Retina (tissue), 1 donor: ENCODE measurements around the gene FREM2.
A peak's percentile ranks its signal among the peaks of the same experiment; 100 is the strongest.

Experiments
- DNase-seq: peaks from one replicate; pipeline ENCODE4 v3.0.0-alpha.2; 2016

The FREM2 gene, protein sequence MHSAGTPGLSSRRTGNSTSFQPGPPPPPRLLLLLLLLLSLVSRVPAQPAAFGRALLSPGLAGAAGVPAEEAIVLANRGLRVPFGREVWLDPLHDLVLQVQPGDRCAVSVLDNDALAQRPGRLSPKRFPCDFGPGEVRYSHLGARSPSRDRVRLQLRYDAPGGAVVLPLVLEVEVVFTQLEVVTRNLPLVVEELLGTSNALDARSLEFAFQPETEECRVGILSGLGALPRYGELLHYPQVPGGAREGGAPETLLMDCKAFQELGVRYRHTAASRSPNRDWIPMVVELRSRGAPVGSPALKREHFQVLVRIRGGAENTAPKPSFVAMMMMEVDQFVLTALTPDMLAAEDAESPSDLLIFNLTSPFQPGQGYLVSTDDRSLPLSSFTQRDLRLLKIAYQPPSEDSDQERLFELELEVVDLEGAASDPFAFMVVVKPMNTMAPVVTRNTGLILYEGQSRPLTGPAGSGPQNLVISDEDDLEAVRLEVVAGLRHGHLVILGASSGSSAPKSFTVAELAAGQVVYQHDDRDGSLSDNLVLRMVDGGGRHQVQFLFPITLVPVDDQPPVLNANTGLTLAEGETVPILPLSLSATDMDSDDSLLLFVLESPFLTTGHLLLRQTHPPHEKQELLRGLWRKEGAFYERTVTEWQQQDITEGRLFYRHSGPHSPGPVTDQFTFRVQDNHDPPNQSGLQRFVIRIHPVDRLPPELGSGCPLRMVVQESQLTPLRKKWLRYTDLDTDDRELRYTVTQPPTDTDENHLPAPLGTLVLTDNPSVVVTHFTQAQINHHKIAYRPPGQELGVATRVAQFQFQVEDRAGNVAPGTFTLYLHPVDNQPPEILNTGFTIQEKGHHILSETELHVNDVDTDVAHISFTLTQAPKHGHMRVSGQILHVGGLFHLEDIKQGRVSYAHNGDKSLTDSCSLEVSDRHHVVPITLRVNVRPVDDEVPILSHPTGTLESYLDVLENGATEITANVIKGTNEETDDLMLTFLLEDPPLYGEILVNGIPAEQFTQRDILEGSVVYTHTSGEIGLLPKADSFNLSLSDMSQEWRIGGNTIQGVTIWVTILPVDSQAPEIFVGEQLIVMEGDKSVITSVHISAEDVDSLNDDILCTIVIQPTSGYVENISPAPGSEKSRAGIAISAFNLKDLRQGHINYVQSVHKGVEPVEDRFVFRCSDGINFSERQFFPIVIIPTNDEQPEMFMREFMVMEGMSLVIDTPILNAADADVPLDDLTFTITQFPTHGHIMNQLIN (N-terminal part only)

GRCh38 chr13:38686577-38687245 is at the start of gene FREM2:
Gene FREM2, plus strand, starts transcription at chr13:38687077. Its CDS starts 268 bp downstream, at chr13:38687345.
- peak; percentile 87 for DNase-seq

GRCh38 chr13:38637576-38637975 is 49.3 kb upstream of the FREM2 start:
- no peak for DNase-seq

- no peak for DNase-seq
Measured at GRCh38 chr13:38641164-38641948, 45.5 kb upstream of the FREM2 start.

- DNase-seq, result no peak
Measured at GRCh38 chr13:38647312-38647711, 39.6 kb upstream of the FREM2 start.

- DNase-seq, result no peak
Measured at GRCh38 chr13:38648912-38649311, 38.0 kb upstream of the FREM2 start.

GRCh38 chr13:38656699-38657098 is 30.2 kb upstream of the FREM2 start:
- DNase-seq, result no peak

- DNase-seq, result no peak
Measured at GRCh38 chr13:38657191-38657590, 29.7 kb upstream of the FREM2 start.

DNA sequence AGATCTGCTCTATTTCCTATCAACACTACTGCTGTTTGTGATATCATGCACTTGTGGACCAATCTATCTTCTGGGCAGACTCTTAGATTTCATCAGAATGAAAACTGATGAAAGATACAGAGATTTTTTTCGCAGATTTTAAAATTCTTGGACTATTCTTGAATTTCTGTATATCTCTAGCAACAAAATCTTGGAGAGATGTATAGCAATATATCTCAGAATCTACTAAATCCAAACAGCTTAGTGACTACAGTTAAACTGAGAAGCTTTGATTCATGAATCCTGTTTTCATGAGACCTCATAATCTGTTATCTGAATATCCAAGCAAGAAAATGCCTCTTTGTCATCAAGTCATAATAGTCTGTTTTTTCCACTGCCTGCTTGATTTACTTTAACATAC is 28.0 kb upstream of the FREM2 start:
- no peak for DNase-seq

- no peak for DNase-seq
Measured at GRCh38 chr13:38661010-38661675, 25.7 kb upstream of the FREM2 start.

DNA sequence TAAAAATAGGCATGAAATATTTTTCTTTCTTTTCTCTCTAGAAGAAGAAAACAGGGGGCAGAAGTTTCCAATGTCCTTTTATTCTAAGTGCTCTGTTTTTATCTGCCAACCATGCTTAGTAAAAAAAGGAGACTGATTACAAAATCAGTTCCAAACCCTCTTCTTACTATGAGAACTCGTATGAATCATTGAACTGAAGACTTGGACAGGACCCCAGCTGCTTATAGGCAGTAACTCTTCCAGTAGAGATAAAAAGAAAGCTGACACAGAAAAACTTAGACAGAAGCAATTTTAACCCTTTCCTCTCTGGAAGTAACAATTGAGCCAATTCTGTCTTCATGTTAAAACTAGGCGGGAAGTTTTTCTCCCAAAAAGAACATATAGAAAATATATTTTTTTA is 24.5 kb upstream of the FREM2 start:
- DNase-seq, result no peak

GRCh38 chr13:38664906-38665305 is 22.0 kb upstream of the FREM2 start:
- no peak for DNase-seq

DNA sequence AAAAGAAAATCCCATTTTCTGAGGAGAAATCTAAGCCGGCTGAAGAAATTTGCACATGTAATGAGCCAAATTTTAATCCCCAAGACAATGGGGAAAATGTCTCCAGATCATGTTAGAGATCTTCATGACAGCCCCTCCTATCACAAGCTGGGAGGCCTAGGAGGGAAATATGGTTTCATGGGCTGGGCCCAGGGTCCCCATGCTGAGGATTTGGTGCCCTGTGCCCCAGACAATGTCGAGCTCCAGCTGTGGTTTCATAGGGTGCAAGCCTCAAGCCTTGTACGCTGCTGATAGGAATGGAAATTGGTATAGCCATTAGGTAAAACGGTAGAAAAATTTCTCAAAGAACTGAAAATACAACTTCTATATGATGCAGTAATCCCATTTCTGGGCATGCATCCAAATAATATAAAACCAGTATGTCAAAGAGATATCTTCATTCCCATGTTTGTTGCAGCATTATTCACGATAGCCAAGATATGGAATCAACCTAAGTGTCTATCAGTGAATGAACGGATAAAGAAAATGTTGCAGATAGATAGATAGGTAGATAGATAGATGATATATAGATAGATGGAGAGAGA is 19.3 kb upstream of the FREM2 start:
- no peak for DNase-seq

GRCh38 chr13:38669234-38669964 is 17.5 kb upstream of the FREM2 start:
- no peak for DNase-seq

- no peak for DNase-seq
Measured at GRCh38 chr13:38670627-38671026, 16.2 kb upstream of the FREM2 start.

DNA sequence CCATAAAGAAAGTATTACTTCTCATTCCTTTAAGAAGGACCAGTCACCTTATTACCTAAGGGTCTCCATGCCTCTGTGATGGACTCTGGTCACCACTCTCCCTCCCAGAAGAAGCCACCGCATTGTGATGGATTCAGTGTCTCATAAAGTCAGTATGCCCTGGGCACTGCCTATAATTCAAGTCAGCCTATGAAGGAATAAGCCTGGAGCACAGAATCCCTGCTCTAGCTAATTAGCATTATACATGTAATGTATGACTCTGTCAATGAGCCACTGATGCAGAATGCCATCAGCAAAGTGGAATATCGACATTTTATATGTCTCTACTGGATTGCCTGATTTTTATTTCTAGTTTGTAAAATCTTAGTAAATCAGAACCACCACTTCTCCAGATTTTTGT is 14.9 kb upstream of the FREM2 start:
- no peak for DNase-seq

DNA sequence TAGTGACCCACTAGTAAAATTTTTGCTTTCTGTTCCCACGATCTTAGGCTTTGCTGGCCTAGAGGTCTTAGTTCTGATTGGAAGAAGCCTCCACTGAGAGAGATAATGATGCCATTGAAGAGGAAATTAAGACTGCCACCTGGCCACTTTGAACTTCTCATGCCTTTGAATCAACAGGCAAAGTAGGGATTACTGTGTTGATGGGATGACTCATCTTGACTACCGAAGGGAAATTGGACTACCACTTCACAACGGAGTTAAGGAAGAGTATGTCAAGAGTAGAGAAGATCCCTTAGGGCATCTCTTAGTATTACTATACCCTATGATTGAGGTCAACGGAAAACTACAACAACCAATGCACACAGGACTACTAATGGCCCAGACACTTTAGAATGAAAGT is 12.7 kb upstream of the FREM2 start:
- DNase-seq, result no peak

DNA sequence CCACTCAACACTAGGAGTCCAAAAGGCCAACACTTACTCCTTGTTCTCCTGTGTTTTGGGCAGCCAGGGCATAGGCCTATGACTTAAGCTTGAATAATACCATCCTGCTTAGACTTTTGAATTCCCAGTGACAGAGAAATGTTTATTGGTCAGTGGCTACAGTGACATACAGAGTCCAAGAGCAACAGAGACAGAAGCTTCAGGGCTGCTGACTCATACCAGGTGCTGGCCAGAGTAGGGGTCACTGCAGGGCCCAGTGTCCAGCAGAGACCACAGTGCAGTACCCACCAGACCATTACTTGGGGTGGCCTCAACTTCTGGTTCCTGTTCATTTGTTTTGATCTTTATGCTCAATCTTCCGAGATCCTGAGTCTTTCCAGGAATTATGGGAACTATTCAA is 6.0 kb upstream of the FREM2 start:
- no peak for DNase-seq

DNA sequence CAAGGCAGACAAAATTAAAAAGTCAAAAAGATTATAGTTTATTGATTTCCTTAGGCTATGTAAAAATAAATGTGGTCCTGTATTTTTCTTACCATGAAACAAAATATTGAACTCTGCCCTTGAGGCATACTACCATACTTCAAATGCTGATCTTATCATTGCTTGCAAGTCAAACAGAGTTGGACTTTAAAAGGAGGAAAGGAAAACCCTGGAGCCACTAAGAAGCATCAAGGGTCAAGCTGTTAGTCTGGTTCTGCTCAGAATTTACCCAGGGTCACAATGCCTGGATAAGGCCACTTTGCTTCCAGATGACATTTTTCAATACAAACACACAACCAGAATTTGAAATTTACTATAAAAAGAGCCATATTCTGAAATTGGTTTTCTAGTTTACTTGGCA is 2.2 kb upstream of the FREM2 start:
- no peak for DNase-seq

GRCh38 chr13:38685431-38685830 is 1.4 kb upstream of the FREM2 start:
- no peak for DNase-seq

DNA sequence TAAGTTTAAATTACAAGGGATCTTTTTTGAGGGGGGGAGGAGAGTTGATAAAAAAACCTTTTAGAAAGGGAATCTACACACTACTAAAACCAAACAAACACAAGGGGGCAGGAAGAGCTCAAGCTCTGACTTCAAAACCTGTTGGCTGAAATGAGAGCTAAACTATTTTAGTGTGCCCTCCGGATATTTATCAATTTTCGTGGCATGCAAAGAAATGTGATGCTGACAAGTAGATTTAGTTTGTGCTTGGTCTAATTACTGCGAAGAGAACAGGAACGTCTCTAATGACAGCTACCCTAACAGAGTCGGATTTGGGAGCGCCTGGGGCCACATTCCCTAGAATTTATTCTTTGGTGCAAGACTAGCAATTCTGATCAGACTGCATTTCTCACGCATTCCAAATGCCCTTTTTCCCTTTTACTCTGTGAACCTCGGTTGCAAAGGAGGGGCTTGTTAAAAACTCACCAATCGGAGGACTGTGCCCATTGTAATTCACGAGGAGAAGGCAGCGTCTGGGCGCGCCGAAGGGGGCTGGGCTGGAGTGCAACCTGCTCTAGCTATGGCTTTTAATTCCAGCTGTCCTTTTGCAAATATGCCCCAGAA is 802 bp upstream of the FREM2 start:
- DNase-seq, result peak; percentile 42
